ENCODE measurements around the gene ZNF564. TPM values are rescaled to one million over a fixed set of nuclear protein-coding genes. Genes with fewer than 3 reads are reported as not detected.
"Not testable (repeated sequence)": the region's sequence is repeated elsewhere in the genome, so short reads cannot be mapped to it uniquely, and the experiment has no call there.

Gene ZNF564
- total RNA-seq, result 34.0 TPM

DNA sequence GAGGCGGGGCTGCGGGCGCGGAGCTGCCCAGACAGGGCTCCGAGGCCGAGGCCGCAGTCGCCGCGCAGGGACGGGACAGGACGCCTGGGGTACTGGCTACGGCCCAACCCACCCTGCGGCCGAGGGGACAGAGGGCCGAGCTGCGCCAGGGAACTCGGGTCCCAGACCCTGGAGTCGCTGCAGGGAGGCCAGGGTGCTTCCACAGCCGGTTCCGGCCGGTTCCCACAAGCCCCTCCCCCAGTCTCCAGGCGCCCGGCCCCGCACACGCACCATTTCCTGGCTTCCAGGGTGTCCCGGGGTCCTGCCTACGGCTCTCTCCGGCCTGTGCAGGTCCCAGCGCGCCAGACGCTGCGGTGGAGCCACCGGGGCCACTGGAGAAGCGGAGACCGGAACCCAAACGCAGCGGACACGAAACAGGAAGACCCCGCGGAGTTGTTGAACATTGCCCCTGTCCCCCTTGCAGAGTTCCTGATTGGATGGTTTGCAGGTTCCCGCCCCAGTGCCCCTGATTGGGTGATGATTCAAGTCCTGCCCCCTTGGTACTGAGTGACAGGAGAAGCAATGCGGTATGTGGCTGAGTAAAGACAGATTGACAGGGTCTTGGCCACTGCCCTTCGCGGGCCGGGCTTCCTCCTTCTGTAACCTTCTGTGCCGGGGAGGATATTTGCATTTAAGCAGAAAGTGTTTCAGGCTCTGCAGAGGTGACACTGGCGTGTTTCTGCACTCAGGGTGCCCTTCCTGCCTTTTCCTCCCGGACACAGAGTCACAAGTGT lies at the start of gene ZNF564:
TSS of gene ZNF564 (minus strand) at position 423 of the 773 bp plus-strand sequence. CDS start at position 273, 150 bp downstream.
- peak; percentile 98 for DNase-seq

DNA sequence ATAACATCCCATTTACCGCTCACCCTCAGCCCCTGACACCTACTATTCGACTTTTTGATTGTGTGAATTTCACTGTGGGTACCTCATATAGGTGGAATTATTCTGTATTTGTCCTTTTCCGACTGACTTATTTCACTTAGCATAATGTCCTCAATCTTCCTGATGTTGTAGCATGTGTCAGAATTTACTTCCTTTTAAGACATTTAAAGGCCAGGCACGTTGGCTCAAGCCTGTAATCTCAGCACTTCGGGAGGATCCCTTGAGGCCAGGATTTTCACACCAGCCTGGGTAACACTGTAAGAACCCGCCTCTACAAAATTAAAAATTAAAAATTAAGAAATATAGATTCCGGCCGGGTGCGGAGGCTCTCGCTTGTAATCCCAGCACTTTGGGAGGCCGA lies 46.3 kb upstream of the ZNF564 start:
- DNase-seq, result no peak

DNA sequence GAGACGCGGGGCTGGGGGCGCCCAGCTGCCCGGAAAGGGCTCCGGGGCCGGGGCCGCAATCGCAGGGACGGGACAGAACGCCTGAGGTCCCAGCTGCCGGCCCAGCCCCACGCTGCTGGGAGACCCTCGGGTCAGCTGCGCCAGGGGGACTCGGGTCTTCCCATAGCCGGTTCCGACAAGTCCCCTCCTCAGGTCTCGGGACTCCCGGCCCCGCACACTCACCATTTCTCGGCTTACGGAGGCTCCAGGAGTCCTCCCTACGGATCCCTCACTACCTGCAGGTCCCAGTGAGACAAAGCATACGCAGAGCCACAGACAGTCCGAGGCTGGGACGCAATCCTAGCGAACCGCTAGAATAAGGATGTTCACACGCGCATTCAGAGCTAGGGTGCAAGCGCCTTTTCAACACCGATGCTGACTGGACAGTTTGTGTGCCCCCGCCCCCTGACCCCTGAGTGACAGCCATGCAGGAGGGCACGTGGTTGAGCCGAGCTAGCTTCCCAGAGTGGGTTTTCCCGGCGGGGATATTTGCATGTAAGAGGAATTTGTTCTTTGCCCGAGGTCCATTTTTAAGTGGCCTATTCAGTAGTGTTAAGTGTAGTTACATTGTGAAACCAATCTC lies 45.8 kb upstream of the ZNF564 start:
- no peak for DNase-seq

DNA sequence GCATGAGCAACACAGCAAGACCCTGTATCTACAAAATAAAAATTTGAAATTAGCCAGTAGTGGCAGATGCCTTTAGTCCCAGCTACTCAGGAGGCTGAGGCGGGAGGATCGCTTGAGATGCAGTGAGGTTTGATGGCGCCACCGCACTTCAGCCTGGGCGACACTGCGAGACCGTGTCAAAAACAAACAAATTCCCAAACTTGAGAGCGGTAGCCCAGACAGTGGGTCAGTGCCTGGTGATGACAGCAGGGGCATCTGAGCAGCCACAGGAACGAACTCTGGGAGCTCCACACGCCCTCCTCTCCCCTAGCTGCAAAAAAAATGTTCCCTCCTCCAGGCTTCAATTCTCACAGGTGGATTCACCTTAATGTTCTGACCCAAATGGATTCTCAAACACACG lies 45.2 kb upstream of the ZNF564 start:
- DNase-seq, result no peak

DNA sequence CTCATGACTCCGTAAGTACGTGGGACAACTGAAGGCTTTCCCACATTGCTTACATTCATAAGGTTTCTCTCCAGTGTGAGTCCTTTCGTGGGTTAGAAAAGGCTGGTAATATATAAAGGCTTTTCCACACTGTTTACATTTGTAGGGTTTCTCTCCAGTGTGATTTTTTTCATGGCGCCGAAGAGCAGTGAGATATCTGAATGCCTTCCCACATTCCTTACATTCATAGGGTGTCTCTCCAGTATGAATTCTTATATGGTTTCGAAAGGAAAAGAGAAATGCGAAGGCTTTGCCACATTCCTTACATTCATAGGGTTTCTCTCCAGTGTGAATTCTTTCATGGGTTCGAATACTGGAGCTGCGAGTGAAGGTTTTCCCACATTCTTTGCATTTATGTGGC lies 29.8 kb upstream of the ZNF564 start:
- no peak for DNase-seq

DNA sequence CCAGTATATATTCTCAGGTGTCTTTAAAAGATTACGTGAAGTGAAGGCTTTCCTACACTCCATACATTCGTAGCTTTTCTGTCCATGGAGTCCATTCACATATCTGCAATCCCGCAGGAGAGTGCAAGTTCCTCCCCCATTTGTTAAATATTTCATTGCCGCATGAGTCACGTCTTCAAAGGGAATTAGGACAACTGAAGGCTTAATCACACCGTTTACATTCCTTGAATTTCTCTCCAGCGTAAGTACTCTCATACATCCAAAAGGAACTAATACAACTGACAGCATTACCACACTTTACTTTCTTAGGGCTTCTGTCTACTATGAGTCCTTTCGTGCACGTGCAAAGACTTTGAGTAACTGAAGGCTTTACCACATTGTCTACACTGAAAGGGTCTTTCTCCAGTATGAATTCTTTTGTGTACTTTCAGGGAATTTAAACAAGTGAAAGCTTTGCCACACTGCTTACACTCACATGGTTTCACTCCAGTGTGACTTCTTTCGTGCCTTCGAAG lies 29.0 kb upstream of the ZNF564 start:
- DNase-seq, result no peak

DNA sequence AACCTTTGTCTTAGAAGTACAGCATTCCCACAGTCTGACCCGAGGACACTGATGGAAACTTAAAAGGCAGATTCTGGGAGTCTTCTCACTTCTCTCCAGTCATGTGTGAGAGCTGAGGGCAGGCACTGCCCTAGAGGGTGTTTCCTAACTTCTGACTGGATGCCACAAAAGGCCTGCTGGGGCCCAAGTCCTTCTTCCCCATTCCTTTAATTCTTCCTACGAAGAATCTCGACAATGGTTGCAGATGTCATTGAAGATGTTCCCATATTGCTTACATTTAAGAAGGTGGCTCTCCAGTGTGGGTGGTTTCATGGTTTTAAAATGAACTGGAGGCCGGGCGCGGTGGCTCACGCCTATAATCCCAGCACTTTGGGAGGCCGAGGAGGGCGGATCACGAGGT lies 27.4 kb upstream of the ZNF564 start:
- DNase-seq, result no peak

DNA sequence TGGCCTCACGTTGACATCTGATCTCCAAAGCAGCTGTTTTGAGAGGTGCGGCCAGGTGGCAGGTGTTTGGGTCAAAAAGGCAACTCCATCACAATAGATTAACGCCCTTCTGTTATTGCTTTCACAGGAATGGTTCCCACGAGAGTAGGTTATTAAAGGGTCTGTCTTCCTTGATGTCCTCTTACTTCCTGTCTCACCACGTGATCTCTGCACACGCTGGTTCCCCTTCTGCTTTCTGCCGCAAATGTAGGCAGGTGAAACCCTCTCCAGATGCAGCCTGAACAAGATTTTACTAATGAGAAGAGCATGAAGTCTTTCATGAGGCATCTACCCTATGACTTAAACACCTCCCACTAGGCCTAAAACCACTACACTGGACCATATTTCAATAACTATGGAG lies 22.8 kb upstream of the ZNF564 start:
- DNase-seq, result no peak

DNA sequence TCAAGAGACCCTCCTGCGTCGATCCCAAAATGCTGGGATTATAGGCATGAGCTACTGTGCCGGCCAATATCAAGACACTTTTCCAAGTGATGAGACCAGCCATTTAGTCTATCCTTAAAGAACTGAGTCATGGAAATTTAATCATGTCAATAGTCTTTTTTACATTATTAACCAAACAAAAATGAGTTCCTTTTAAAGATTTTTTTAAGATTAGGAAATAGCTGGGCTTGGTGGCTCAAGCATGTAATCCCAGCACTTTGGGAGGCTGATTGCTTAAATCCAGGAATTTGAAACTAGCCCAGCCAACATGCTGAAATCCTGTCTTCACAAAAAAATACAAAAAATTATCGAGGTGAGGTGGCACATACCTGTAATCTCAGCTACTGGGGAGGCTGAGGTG lies 16.7 kb upstream of the ZNF564 start:
- DNase-seq, result no peak

DNA sequence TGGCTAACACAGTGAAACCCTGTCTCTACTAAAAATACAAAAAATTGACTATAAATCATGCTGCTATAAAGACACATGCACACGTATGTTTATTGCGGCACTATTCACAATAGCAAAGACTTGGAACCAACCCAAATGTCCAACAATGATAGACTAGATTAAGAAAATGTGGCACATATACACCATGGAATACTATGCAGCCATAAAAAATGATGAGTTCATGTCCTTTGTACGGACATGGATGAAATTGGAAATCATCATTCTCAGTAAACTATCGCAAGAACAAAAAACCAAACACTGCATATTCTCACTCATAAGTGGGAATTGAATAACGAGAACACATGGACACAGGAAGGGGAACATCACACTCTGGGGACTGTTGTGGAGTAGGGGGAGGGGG lies 15.1 kb upstream of the ZNF564 start:
- DNase-seq, result not testable (repeated sequence)

DNA sequence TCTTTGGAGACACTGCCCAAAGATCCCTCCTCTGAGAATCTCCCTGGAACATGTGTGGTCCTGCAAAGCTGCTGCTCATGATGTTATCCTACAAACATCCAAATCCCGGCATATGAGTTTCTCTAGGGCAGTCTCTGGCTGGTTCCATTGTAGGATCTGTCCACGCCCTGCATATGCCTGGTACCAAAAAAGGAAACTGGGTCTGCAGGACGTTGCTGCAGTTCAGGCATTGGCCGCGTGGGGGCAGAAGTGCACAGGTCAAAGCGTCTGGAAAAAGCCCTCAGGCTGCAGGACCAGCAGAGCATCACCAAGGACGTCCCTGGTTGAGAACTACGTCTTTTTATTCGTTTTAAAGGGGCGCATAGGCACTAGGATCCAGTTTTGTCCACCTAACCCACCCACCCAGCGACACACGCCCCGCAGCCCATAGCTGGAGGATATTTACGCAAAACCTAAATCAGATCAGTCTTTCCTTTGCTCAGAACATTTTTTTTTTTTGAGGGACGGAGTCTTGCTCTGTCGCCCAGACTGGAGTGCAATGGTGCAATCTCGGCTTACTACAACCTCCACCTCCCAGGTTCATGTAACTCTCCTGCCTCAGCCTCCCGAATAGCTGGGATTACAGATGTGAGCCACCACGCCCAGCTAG lies 12.9 kb upstream of the ZNF564 start:
- peak; percentile 81 for DNase-seq

DNA sequence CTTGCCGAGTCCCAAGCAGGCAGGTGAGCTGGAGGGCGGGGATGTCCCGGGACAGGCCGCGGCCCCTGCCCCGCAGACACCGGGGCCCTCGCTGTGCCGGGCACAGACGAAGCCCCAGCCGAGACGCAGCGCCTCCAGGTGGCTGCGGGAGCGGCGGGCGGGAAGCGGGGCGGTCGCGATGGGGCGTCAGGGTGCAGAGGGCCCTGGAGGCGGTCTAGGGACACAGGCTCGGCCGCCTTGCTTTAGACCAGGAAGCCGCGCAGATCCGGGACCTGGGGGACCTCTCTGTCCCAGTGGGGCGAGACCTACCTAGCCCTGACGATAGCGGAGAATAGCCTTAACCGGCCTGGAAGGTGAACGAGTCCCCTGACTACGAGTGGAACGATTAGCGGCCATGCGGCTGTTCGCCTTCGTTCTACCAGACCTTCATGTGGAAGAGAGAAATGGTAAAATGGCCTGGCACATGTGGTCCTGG lies 4.2 kb upstream of the ZNF564 start:
- no peak for DNase-seq

DNA sequence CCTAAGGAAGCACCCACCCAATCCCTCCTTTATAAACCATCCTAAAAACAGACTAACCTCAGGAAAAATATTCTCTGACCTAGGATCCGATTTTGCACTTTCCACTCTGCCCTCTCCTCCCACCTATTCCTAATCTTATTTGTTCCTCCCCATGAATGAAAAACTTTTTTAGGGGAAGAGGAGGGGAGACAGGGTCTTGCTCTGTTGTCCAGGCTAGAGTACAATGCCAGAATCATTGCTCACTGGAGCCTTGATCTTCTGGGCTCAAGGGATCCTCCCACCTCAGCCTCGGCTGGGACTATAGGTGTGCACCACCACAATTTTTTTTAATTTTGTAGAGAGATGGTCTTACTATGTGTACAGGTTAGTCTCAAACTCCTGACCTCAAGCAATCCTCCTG lies 4.4 kb downstream of the ZNF564 start:
- no peak for DNase-seq

DNA sequence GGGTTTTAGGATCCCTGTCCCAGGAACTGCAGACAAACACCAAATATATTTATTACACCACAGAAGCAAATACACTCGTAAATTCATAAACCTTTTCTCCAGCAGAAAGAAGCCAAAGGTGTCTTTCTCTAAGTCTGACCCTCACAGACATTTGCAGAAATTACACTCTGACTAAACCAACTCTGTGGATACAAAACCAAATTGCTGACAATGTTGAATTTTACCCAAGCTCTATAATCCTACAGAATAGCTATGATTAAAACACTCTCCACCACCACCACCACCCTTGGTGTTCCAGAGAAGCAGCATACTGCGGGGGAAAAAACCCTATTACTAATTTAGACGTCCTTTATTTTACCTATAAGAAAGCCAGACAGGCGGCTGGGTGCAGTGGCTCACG lies 5.2 kb downstream of the ZNF564 start:
- DNase-seq, result no peak

DNA sequence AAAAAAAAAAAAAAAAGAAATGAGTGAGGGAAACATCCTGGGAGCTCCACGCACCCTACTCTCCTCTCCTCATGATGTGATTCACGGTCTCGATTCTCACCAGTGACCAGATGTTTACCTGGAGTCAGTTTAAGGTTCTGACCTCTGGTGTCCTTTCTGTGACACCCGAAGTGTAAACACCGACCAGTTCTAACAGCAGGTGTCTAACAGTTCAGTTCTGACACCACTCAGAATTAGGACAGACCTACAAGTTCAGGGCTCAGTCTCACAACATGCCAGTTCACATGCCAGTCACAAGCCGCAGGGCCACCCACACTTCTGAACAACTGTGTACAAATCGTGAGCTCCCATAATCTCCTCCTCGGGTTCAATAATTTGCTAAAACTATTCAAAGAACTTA lies 6.0 kb downstream of the ZNF564 start:
- DNase-seq, result no peak

DNA sequence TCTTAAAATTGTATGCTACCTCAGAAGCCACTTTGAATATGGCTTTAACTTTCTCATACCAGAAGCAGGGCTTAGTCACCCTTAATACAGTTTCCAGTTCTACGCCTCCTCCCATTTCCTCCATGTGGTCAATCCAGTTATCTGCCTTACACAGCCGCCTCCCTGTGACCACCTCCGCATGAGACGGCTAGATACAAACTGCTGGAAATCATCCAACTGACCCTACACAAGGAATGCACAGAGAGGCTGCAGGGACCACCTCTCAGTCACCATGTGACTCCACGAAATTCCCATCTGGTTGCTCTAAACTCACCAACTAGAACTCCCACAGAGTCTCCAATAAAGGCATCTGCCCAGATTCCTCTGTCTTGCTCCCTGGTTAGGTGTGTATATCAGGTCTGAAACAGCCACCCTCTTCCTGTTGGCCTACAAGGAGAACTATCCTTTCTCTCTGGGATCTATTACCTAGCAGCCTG lies 6.8 kb downstream of the ZNF564 start:
- no peak for DNase-seq

DNA sequence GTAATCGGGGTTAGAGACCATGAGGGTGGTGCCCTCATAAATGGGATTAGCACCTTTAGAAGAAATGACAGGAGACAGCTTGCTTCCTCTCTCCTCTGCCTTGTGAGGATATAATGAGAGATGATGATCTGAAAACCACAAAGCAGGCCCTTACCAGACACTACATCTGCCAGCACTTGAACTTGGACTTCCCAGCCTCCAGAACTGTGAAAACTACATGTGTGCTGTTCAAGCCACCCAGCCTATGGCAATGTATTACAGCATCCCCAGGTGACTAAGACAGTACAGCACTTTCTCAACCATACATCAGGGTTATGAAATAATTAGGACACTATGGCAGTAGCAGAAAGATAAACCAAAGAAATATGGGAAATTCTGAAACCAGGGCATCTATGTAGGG lies 7.4 kb downstream of the ZNF564 start:
- no peak for DNase-seq

DNA sequence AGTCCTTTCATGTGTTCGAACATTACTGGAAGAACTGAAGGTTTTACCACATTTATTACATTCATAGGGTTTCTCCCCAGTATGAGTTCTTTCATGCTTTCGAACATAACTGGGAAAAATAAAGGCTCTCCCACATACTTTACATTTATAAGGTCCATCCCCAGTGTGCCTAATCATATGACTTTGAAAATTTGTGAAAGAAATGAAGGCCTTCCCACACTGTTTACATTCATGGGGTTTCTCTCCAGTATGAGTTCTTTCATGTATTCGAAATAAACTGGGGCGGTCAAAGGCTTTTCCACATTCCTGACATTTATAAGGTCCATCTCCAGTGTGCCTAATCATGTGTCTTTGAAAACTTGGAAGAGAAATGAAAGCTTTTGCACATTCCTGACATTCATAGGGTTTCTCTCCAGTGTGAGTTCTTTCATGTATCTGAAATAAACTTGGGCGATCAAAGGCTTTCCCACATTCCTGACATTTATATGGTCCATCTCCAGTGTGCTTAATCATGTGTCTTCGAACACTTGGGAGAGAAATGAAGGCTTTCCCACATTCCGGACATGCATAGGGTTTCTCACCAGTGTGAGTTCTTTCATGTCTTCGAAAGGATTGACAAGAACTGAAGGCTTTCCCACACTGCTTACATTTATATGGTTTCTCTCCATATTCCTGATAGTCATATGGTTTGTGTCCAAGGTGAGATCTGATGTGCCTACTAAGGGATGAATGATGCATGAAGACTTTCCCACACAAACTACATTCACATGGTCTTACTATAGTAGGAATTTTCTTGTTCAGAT lies 24.0 kb downstream of the ZNF564 start:
- no peak for DNase-seq

DNA sequence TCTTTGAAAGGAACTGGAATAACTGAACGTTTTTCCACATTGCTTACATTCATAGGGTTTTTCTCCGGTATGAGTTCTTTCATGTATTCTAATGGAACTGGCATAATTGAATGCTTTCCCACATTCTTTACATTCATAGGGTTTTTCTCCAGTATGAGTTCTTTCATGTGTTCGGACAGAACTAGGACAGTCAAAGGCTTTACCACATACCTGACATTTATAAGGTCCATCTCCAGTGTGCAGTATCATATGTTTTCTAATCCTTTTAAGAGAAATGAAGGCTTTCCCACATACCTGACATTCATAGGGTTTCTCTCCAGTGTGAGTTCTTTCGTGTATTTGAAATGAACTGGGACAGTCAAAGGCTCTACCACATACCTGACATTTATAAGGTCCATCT lies 24.7 kb downstream of the ZNF564 start:
- no peak for DNase-seq

DNA sequence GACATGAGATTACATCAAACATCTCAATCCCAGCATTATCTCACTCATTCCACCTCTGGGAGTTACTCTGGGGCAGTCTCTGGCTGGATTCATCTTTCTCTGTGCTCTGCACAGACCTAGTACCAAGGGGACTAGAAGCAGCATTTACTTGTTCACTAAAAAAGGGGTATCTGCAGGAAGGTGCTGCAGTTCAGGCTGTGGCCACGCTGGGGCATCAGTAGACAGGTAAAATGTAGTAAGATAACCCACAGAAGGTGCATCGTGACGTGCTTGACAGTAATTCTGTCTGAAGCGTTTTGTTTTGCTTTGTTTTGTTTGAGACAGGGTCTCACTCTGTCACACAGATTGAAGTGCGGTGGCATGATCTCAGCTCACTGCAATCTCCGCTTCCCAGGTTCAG lies 29.3 kb downstream of the ZNF564 start:
- no peak for DNase-seq

DNA sequence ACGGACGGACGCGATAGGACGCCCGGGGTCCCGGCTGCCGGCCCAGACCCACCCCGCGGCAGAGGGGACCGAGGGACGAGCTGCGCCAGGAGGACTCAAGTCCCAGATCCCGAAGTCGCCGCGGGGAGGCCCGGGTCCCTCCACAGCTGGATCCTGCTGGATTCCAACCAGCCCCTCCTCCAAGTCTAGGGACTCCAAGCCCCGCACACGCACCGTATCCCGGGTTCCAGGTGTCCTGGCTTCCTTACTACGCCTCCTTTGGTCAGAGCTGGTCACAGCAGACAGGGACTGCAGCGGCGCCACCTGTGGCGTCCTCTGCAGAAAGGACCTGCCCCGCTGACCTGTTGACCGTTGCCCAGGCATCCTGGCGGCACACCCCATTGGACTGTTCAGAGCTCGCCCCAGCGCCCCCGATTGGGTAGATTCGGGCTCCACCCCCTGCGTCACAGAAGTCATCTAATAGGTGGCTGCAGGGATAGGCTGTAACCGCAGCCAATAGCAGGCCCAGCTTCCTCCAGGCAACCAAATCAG lies 37.7 kb downstream of the ZNF564 start:
- peak; percentile 33 for DNase-seq

DNA sequence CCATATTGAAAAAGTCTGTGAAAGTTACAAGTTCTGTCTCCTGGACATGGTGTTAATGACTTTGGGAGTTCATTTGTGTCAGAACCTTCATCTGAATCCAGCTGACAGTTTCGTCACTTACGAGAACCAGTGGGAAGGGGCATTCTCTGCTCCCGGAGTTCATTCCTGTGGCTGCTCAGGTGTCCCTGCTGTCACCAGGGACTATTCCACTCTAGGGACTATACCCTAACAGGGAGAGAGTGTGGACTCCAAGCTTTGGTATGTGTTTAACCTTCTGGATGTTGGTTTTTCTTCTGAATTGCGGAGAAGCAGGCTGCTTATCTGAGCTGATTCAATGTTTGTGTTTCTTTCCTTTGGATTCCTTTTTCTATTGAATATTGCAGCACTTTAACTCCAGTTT lies 54.2 kb downstream of the ZNF564 start:
- no peak for DNase-seq
